Measurements from ENCODE around the gene TMPRSS6. TPM values are rescaled to one million over a fixed set of nuclear protein-coding genes. Genes with fewer than 3 reads are reported as not detected.

Gene TMPRSS6
- total and polyA plus RNA-seq, 2 of the 13 experiments (the other 11 are each of a cell fraction or from before 2014, with no cell fraction given) = 4.2 to 4.8 TPM

DNA sequence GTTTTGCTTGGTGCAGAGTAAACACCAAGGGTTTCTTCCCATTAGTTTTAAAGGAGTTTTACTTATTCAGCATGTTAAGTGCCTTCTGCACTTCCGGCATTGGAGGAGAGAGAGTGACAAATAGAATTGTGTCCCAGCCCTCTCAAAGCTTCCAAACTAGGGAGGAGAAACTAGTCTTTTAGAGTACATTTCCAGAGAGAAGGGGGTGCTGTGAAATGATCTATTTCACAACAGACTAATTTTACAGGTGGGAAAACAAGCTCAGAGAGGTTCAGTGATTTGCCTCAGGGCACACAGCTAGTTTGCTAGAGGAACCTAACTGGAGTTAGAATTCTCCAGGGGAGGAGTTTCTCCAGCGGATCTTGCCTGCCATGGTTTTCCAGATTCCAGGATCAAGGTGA, 77.4 kb downstream of the TMPRSS6 start (continued):
- TF ChIP-seq ZBTB40 (IDR thresholded peaks at IDR 0.05) (no peak), ZBTB40 (CRISPR knock-in tag; IDR thresholded peaks at IDR 0.05) (no peak), ZFP91 (CRISPR knock-in tag; IDR thresholded peaks at IDR 0.05; ENCODE audit: borderline replicate concordance) (no peak), ZNF83 (CRISPR knock-in tag; IDR thresholded peaks at IDR 0.05; ENCODE audit: borderline replicate concordance) (no peak), KDM5B (CRISPR knock-in tag; IDR thresholded peaks at IDR 0.05; ENCODE audit: borderline replicate concordance) (no peak; the same call in 1 of the 2 replicates), RELA (CRISPR knock-in tag; IDR thresholded peaks at IDR 0.05) (no peak), KDM3A (CRISPR knock-in tag; IDR thresholded peaks at IDR 0.05; ENCODE audit: low read depth) (no peak), BCL6 (CRISPR knock-in tag; IDR thresholded peaks at IDR 0.05) (peak; percentile 6; the same call in 1 of the 2 replicates), RBM22 (optimal IDR thresholded peaks at IDR 0.05; ENCODE audit: low read length) (peak; percentile 34)
- TF ChIP-seq, protein P1, sequence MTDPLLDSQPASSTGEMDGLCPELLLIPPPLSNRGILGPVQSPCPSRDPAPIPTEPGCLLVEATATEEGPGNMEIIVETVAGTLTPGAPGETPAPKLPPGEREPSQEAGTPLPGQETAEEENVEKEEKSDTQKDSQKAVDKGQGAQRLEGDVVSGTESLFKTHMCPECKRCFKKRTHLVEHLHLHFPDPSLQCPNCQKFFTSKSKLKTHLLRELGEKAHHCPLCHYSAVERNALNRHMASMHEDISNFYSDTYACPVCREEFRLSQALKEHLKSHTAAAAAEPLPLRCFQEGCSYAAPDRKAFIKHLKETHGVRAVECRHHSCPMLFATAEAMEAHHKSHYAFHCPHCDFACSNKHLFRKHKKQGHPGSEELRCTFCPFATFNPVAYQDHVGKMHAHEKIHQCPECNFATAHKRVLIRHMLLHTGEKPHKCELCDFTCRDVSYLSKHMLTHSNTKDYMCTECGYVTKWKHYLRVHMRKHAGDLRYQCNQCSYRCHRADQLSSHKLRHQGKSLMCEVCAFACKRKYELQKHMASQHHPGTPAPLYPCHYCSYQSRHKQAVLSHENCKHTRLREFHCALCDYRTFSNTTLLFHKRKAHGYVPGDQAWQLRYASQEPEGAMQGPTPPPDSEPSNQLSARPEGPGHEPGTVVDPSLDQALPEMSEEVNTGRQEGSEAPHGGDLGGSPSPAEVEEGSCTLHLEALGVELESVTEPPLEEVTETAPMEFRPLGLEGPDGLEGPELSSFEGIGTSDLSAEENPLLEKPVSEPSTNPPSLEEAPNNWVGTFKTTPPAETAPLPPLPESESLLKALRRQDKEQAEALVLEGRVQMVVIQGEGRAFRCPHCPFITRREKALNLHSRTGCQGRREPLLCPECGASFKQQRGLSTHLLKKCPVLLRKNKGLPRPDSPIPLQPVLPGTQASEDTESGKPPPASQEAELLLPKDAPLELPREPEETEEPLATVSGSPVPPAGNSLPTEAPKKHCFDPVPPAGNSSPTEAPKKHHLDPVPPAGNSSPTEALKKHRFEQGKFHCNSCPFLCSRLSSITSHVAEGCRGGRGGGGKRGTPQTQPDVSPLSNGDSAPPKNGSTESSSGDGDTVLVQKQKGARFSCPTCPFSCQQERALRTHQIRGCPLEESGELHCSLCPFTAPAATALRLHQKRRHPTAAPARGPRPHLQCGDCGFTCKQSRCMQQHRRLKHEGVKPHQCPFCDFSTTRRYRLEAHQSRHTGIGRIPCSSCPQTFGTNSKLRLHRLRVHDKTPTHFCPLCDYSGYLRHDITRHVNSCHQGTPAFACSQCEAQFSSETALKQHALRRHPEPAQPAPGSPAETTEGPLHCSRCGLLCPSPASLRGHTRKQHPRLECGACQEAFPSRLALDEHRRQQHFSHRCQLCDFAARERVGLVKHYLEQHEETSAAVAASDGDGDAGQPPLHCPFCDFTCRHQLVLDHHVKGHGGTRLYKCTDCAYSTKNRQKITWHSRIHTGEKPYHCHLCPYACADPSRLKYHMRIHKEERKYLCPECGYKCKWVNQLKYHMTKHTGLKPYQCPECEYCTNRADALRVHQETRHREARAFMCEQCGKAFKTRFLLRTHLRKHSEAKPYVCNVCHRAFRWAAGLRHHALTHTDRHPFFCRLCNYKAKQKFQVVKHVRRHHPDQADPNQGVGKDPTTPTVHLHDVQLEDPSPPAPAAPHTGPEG (CRISPR knock-in tag; IDR thresholded peaks at IDR 0.05) = no peak
- TF ChIP-seq, protein P2, sequence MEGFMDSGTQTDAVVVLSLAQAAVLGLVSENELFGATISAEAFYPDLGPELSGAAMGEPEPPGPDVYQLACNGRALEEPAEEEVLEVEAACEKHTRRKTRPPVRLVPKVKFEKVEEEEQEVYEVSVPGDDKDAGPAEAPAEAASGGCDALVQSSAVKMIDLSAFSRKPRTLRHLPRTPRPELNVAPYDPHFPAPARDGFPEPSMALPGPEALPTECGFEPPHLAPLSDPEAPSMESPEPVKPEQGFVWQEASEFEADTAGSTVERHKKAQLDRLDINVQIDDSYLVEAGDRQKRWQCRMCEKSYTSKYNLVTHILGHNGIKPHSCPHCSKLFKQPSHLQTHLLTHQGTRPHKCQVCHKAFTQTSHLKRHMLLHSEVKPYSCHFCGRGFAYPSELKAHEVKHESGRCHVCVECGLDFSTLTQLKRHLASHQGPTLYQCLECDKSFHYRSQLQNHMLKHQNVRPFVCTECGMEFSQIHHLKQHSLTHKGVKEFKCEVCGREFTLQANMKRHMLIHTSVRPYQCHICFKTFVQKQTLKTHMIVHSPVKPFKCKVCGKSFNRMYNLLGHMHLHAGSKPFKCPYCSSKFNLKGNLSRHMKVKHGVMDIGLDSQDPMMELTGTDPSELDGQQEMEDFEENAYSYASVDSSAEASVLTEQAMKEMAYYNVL (CRISPR knock-in tag; IDR thresholded peaks at IDR 0.05; ENCODE audit: borderline replicate concordance) = no peak; the same call in 1 of the 2 replicates
